DMS79 (cell line): Measurements from ENCODE around the gene ARRB2.

Source experiments
- DNase-seq: peaks from one replicate; lab custom pipeline; 2025; lab: John Stamatoyannopoulos, UW

ARRB2 gene

GRCh38 chr17:4725646-4726310, 15.3 kb downstream of the ARRB2 start:
- DNase-seq: no peak

GRCh38 chr17:4728124-4728523, 17.7 kb downstream of the ARRB2 start:
- DNase-seq: no peak

- no peak for DNase-seq
Observed at GRCh38 chr17:4733073-4733531, 22.7 kb downstream of the ARRB2 start.

DNA sequence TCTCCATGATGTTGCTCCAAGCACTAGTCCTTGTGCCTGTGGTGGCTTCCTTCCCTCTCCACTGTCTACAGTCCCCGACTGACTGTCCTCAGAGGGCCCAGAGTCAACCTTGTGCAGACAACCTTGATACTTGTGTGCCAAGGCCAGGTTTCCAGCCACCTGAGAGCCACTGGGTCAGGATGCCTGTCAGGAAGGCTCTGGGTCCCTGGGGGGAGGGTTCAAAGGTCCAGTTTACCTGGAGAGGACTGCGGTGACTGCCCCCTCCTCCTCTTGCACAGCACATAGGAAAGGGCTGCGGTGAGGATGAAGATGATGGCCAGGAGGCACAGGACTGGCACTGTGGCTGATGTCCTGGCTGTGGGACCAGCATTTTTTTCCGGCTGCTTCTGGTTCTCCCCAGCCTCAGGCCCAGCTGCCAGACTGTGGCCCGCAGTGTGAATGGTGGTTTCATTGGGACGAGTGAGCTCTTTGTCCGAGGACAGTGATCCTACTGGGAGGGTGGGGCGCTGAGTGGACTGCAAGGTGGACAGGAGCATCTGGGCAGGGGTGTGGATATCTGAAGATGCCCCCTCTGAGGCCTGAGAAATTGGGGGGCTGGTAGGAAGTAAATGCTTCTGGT, 24.5 kb downstream of the ARRB2 start:
- no peak for DNase-seq

DNA sequence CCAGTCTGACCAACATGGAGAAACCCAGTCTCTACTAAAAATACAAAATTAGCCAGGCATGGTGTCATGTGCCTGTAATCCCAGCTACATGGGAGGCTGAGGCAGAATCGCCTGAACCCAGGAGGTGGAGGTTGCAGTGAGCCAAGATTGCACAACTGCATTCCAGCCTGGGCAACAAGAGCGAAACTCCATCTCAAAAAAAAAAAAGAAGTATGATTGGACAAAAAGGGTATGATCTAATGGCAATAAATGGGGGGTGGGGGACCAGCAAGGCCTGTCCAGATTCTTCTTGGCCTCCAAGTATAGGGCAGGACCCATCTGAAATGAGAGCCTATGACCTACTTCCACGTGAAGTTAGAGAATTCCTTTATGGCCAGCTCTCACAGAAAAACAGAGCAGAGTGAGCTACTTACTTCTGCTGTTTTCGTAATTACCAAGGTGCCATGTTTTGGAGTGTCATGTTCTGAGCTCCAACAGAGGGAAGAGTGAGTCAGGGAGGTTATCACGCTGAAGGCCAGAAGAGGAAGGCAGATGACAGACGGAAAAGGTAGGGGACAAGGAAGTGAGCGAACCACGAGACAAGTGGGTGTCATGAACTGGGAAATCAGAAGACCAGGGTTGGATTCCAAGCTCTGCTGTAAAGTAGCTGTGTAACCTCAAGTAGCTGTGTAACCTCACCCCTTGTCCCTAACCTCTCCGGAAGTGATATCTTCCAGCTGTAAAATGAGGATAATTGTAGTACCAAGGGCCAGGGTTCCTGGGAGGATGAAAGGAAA, 25.6 kb downstream of the ARRB2 start:
- DNase-seq: no peak

- no peak for DNase-seq
Observed at GRCh38 chr17:4738136-4739121, 28.0 kb downstream of the ARRB2 start.

DNA sequence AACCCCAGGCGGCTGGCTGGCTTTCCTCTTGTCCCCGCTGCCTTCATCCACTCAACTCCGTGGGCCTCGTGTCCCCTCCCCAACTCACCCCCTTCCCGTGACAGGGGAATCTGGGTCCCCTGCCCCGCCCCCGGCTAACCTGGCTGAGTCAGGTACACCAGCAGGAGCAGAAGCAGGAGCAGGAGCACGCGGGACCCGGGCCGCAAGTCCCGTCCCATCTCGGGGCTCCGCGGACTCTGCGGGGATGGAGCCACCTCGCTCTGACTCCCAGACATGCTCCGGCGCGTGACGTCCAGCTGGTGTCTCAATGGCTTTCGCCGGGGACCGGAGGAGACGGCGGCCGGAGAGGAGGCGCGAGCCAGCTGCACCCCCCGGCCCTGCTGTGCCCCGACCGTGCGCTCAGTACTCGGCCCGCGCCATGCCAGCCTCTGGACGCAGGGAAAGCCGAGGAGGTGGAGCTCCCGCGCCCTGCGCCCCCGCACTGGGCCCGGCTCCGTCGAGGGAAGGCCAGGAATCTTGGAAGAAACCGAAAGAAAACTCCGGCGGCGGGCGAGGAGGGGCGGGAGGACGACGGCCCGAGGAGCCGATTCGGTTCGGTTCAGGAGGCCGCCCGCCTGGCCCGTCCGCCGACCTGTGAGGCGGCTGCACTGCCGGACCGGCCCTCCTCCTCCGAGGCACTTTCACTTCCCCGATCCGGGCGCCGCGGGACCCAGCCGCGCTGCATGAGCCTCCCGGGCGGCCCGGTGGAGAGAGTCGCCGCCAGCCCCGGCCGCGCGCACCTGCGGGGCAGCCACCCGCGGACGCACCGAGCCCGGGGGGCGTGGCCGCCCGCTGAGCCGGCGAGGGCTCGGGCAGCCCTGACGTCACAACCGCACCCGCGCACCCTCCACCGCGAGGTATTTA, 28.9 kb downstream of the ARRB2 start, which contains the start of the genes CXCL16 and ZMYND15:
Gene CXCL16, minus strand, starts transcription at position 807 of the 903 bp plus-strand sequence. Its CDS starts 589 bp downstream, at position 218.
Gene ZMYND15, plus strand, starts transcription at position 712 of the 903 bp plus-strand sequence. CDS start 716 bp downstream, outside the sequence.
- no peak for DNase-seq

DNA sequence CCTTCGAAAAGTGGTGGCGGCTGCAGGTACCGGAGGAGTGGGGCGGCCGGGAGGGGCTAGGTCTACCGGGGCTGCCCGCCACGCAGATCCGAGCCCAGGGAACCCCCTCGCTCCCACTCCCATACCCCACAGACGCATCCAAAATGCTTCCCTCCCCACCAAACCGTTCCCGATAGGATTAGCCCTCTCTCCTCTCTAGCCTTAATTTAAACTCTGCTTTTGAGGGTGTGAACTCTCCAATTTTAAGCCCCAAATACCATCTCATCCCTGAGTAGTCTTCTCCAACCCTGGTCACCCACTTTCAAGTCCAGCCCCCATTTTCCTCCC, 29.6 kb downstream of the ARRB2 start:
- DNase-seq: no peak

DNA sequence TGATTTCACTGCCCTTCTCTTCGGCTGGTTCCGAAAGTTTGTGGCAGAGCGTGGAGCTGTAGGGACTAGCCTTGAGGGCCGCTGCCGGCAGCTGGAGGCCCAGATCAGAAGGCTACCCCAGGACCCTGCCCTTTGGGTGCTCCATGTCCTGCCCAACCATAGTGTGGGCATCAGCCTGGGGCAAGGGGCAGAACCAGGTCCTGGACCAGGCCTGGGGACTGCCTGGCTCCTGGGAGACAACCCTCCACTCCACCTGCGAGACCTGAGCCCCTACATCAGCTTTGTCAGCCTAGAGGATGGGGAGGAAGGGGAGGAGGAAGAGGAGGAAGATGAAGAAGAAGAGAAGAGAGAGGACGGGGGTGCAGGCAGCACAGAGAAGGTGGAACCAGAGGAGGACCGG, 30.2 kb downstream of the ARRB2 start:
- no peak for DNase-seq

GRCh38 chr17:4741544-4741943, 31.1 kb downstream of the ARRB2 start:
- DNase-seq: no peak

GRCh38 chr17:4742133-4742532, 31.7 kb downstream of the ARRB2 start:
- no peak for DNase-seq

DNA sequence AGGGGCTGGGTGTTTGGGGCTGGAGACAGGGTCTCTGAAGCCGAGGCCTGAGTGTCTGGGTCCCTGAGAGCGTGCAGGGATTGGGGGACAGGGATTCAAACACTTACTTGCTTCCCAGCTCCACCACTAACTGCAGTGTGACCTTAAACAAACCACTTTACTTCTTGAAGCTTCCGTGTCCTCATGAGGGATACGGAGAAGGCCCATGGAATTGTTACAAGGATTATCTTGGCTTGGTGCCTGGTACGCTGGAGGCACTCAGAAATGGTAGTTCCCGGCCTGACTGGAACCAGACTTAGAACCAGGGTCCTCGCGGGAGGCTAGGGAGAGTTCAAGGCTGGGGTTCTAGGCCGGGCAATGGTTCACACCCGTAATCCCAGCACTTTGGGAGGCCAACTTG, 32.2 kb downstream of the ARRB2 start:
- no peak for DNase-seq

GRCh38 chr17:4743216-4743615, 32.8 kb downstream of the ARRB2 start:
- no peak for DNase-seq

GRCh38 chr17:4743898-4744297, 33.5 kb downstream of the ARRB2 start:
- no peak for DNase-seq

DNA sequence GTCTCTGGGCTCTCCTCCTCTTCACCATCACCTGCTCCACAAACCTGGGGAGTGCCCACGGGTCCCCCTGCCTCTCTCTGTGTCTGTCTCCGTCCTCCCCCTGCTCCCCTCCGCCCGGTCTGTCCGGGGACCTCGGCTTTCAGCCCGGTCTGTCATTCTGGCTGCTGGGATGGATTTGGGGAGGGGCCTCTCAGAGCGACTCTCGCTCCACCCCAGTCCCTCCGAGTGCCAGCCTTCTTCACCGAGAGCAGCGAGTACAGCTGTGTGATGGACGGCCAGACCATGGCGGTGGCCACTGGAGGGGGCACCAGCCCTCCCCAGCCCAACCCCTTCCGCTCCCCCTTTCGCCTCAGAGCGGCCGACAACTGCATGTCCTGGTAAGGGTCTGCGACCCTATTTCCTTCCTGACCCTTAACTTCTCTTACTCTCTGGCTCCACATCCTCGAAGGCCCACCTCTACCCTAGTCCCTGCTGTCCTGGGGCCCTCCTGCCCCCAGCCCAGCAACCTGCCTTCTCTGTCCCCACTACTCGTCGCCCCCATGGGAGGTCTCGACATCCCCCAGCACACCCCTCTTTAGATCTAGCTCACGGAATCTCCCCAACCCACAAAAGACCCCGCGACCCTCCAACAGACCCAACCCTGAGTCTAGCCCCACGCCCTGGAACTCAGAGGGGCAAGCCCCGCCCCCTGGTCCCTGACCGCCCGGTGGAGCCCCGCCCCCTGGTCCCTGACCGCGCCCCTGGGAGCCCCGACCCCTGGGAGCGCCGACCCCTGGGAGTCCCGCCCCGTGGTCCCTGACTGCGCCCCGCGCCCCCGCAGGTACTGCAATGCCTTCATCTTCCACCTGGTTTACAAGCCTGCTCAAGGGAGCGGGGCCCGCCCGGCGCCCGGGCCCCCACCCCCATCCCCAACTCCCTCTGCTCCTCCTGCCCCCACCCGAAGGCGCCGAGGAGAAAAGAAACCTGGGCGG, 34.9 kb downstream of the ARRB2 start:
- DNase-seq: no peak

DNA sequence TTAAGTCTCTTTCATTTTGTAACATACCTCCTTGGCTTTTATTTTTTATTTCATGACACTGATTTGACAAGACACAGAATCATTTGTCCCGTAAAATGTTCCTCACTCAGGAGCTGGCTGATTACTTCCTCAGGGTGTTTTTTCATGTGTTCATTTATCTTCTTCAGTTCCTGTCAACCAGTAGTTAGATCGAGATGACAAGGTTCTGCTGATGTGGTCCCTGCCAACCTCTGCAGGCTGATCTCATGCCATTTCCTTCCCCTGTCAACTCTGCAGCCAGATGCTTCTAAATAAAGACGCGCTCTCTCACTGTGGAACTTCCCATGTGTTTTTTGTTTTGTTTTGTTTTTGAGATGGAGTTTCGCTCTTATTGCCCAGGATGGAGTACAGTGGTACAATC, 37.4 kb downstream of the ARRB2 start:
- DNase-seq: no peak

GRCh38 chr17:4748686-4749085, 38.3 kb downstream of the ARRB2 start:
- DNase-seq: no peak

GRCh38 chr17:4750606-4751005, 40.2 kb downstream of the ARRB2 start:
- DNase-seq: no peak

DNA sequence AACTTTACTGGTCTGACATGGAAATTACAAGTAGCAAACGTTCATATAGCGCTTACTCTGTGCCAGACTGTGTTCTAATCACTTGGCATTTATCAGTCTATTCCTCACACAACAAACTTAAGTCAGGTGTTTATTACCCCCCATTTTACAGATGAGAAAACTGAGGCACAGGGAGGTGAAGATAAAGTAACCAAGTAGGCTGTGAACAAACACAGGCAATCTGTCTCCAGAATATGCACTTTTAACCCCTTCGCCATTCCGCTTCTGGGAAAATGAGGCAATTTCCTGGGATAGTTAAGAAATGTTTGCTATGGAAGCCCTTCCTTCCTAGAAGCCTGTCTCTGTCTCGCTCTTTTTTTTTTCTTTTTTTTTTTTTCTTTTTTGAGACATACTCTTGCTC, 41.5 kb downstream of the ARRB2 start:
- no peak for DNase-seq

- no peak for DNase-seq
Observed at GRCh38 chr17:4753392-4753791, 43.0 kb downstream of the ARRB2 start.
